Measurements from ENCODE around the gene CDPF1. TPM values are rescaled to one million over a fixed set of nuclear protein-coding genes. Genes with fewer than 3 reads are reported as not detected.

Gene CDPF1
- total and polyA plus RNA-seq, 2 experiments from 2014 or later: 10.1 to 14.5 TPM

DNA sequence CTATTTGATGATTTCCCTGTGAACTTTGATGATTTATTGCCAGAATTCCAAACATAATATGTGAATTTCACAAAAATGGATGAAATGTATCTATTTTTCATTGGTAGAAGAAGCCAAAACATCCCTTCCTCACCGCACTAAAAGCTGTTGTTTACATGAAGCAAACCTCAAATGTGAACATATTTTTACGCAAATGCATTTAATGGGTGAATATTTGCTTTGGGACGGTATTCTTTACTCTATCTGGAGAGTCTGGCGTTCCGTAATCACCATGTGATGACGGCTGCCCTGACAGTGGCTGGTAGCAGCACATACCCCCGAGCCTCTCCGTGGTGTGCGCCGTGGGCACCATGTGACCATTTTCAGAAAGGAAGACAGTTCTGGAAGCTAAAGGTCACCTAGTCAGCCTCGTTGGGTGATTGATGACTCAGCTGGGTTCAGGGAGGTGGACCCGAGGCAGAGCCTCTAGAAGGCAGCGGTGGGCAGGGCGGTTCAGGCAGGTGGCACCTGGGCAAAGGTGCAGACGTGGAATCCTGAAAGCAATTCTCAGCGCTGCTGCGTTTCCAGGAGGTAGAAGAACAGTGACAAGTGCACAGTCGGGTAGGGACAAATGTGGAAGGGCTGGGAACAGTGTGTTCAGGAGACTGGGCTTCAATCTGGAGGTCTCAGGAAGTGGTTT, 54.5 kb downstream of the CDPF1 start:
- Histone ChIP-seq H3K9me2 (ENCODE audit: insufficient read depth) (no peaks in the 10 kb centered on the region), H3F3A (replicated peaks; ENCODE audit: low read depth) (no peaks in the 10 kb centered on the region), H3K4me3 (no peak overlapping the region), H3K27ac (ENCODE audit: low read depth) (no peak overlapping the region), H3K4me2 (no peak overlapping the region), H3K79me2 (replicated peaks; ENCODE audit: insufficient read depth) (no peaks in the 10 kb centered on the region), H2AFZ (no peak overlapping the region), H3K4me1 (ENCODE audit: insufficient read depth) (no peaks in the 10 kb centered on the region), H4K20me1 (replicated peaks; ENCODE audit: insufficient read depth) (no peaks in the 10 kb centered on the region), H3K36me3 (ENCODE audit: insufficient read depth) (no peaks in the 10 kb centered on the region), H3K27me3 (ENCODE audit: insufficient read depth) (no peaks in the 10 kb centered on the region)
- no peak overlapping the region for H3K4me3 Mint-ChIP-seq
- no peak overlapping the region for H3K27ac Mint-ChIP-seq
- DNase-seq (ENCODE audit: low spot score): no peak
- TF ChIP-seq EZH2phosphoT487 (IDR thresholded peaks at IDR 0.05; ENCODE audit: unreplicated experiment) (no peak), CREB1 (CRISPR knock-in tag; IDR thresholded peaks at IDR 0.05; ENCODE audit: low read depth) (no peak), REST (IDR thresholded peaks at IDR 0.05; ENCODE audit: unreplicated experiment) (no peak), ZNF331 (CRISPR knock-in tag; IDR thresholded peaks at IDR 0.05; ENCODE audit: low read depth) (no peak), EZH2 (IDR thresholded peaks at IDR 0.05; ENCODE audit: low read depth, unreplicated experiment) (no peak), JUNB (IDR thresholded peaks at IDR 0.05; ENCODE audit: unreplicated experiment) (no peak), STAT1 (IDR thresholded peaks at IDR 0.05; ENCODE audit: unreplicated experiment) (no peak), POLR2AphosphoS5 (IDR thresholded peaks at IDR 0.05; ENCODE audit: low read depth) (no peak), ZNF114 (CRISPR knock-in tag; IDR thresholded peaks at IDR 0.05) (no peak), NANOG (IDR thresholded peaks at IDR 0.05; ENCODE audit: borderline replicate concordance) (no peak)
- TF ChIP-seq, protein P1, sequence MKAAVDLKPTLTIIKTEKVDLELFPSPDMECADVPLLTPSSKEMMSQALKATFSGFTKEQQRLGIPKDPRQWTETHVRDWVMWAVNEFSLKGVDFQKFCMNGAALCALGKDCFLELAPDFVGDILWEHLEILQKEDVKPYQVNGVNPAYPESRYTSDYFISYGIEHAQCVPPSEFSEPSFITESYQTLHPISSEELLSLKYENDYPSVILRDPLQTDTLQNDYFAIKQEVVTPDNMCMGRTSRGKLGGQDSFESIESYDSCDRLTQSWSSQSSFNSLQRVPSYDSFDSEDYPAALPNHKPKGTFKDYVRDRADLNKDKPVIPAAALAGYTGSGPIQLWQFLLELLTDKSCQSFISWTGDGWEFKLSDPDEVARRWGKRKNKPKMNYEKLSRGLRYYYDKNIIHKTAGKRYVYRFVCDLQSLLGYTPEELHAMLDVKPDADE (IDR thresholded peaks at IDR 0.05): no peak
- TF ChIP-seq, protein P2, sequence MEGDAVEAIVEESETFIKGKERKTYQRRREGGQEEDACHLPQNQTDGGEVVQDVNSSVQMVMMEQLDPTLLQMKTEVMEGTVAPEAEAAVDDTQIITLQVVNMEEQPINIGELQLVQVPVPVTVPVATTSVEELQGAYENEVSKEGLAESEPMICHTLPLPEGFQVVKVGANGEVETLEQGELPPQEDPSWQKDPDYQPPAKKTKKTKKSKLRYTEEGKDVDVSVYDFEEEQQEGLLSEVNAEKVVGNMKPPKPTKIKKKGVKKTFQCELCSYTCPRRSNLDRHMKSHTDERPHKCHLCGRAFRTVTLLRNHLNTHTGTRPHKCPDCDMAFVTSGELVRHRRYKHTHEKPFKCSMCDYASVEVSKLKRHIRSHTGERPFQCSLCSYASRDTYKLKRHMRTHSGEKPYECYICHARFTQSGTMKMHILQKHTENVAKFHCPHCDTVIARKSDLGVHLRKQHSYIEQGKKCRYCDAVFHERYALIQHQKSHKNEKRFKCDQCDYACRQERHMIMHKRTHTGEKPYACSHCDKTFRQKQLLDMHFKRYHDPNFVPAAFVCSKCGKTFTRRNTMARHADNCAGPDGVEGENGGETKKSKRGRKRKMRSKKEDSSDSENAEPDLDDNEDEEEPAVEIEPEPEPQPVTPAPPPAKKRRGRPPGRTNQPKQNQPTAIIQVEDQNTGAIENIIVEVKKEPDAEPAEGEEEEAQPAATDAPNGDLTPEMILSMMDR (conservative IDR thresholded peaks at IDR 0.05; ENCODE audit: low read depth in 2 of 2): no peak
- TF ChIP-seq, protein P3, sequence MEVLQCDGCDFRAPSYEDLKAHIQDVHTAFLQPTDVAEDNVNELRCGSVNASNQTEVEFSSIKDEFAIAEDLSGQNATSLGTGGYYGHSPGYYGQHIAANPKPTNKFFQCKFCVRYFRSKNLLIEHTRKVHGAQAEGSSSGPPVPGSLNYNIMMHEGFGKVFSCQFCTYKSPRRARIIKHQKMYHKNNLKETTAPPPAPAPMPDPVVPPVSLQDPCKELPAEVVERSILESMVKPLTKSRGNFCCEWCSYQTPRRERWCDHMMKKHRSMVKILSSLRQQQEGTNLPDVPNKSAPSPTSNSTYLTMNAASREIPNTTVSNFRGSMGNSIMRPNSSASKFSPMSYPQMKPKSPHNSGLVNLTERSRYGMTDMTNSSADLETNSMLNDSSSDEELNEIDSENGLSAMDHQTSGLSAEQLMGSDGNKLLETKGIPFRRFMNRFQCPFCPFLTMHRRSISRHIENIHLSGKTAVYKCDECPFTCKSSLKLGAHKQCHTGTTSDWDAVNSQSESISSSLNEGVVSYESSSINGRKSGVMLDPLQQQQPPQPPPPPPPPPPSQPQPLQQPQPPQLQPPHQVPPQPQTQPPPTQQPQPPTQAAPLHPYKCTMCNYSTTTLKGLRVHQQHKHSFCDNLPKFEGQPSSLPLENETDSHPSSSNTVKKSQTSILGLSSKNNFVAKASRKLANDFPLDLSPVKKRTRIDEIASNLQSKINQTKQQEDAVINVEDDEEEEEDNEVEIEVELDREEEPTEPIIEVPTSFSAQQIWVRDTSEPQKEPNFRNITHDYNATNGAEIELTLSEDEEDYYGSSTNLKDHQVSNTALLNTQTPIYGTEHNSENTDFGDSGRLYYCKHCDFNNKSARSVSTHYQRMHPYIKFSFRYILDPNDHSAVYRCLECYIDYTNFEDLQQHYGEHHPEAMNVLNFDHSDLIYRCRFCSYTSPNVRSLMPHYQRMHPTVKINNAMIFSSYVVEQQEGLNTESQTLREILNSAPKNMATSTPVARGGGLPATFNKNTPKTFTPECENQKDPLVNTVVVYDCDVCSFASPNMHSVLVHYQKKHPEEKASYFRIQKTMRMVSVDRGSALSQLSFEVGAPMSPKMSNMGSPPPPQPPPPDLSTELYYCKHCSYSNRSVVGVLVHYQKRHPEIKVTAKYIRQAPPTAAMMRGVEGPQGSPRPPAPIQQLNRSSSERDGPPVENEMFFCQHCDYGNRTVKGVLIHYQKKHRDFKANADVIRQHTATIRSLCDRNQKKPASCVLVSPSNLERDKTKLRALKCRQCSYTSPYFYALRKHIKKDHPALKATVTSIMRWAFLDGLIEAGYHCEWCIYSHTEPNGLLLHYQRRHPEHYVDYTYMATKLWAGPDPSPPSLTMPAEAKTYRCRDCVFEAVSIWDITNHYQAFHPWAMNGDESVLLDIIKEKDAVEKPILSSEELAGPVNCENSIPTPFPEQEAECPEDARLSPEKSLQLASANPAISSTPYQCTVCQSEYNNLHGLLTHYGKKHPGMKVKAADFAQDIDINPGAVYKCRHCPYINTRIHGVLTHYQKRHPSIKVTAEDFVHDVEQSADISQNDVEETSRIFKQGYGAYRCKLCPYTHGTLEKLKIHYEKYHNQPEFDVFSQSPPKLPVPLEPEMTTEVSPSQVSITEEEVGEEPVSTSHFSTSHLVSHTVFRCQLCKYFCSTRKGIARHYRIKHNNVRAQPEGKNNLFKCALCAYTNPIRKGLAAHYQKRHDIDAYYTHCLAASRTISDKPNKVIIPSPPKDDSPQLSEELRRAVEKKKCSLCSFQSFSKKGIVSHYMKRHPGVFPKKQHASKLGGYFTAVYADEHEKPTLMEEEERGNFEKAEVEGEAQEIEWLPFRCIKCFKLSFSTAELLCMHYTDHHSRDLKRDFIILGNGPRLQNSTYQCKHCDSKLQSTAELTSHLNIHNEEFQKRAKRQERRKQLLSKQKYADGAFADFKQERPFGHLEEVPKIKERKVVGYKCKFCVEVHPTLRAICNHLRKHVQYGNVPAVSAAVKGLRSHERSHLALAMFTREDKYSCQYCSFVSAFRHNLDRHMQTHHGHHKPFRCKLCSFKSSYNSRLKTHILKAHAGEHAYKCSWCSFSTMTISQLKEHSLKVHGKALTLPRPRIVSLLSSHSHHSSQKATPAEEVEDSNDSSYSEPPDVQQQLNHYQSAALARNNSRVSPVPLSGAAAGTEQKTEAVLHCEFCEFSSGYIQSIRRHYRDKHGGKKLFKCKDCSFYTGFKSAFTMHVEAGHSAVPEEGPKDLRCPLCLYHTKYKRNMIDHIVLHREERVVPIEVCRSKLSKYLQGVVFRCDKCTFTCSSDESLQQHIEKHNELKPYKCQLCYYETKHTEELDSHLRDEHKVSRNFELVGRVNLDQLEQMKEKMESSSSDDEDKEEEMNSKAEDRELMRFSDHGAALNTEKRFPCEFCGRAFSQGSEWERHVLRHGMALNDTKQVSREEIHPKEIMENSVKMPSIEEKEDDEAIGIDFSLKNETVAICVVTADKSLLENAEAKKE (CRISPR knock-in tag; IDR thresholded peaks at IDR 0.05): no peak
- no peaks in the 10 kb centered on the region for H3K9me3 Mint-ChIP-seq
- H3K36me3 Mint-ChIP-seq (ENCODE audit: low read depth): no peaks in the 10 kb centered on the region
- no peak for ATAC-seq
- H3K27me3 Mint-ChIP-seq (ENCODE audit: insufficient read depth, low read depth, poor library complexity): peaks cover 9% of the 10 kb centered on the region
- no peaks in the 10 kb centered on the region for H3K4me1 Mint-ChIP-seq

All from GM23338 (cell line).